Measurements from ENCODE around the gene OMP.

OMP gene

GRCh38 chr11:77140231-77140851 is 37.7 kb downstream of the OMP start:
- Histone ChIP-seq H3K27ac (ENCODE audit: extremely low read depth, low read depth, low read length) (no peak overlapping the region), H3K9me3 (ENCODE audit: control insufficient read depth, insufficient read depth, low read depth, low read length) (no peaks in the 10 kb centered on the region), H3K4me1 (ENCODE audit: control insufficient read depth, insufficient read depth, low read length) (no peaks in the 10 kb centered on the region), H3K4me3 (ENCODE audit: low read depth, low read length) (no peak overlapping the region), H3K36me3 (ENCODE audit: control insufficient read depth in 2 of 2, insufficient read depth in 1 of 2, low read length in 2 of 2) (no peaks in the 10 kb centered on the region)
- TF ChIP-seq OSR2 (tag by site-specific recombination; IDR thresholded peaks at IDR 0.05) (no peak), ZNF600 (tag by site-specific recombination; IDR thresholded peaks at IDR 0.05) (no peak), ZBTB48 (tag by site-specific recombination; IDR thresholded peaks at IDR 0.05) (peak; percentile 79), AEBP2 (tag by site-specific recombination; IDR thresholded peaks at IDR 0.05; ENCODE audit: borderline replicate concordance) (no peak), ZIC2 (tag by site-specific recombination; IDR thresholded peaks at IDR 0.05) (peak; percentile 49), GLIS1 (tag by site-specific recombination; IDR thresholded peaks at IDR 0.05) (no peak), ZNF518A (tag by site-specific recombination; conservative IDR thresholded peaks at IDR 0.05; ENCODE audit: low read depth) (no peak), ZNF211 (tag by site-specific recombination; IDR thresholded peaks at IDR 0.05; ENCODE audit: low read depth) (no peak), ZNF837 (tag by site-specific recombination; IDR thresholded peaks at IDR 0.05) (no peak), REST (tag by site-specific recombination; IDR thresholded peaks at IDR 0.05) (no peak), ZNF792 (tag by site-specific recombination; IDR thresholded peaks at IDR 0.05) (no peak), ZNF223 (tag by site-specific recombination; IDR thresholded peaks at IDR 0.05) (no peak), MEIS1 (CRISPR knock-in tag; IDR thresholded peaks at IDR 0.05; ENCODE audit: borderline replicate concordance) (no peak), ZNF544 (tag by site-specific recombination; IDR thresholded peaks at IDR 0.05) (no peak), ZNF169 (tag by site-specific recombination; IDR thresholded peaks at IDR 0.05) (no peak), ZNF302 (tag by site-specific recombination; IDR thresholded peaks at IDR 0.05; ENCODE audit: low read depth) (no peak), SP2 (tag by site-specific recombination; IDR thresholded peaks at IDR 0.05) (no peak)
- POLR2A ChIA-PET = no interaction called here
- CTCF ChIA-PET = interaction anchor here (0.7 to 2.4 kb wide), 3 partner anchors 13 to 407 kb away, joined by 3 to 11 read pairs (median 4); partner anchors contain the start of gene MYO7A
